A549 (cell line): ENCODE data around the gene TEKTIP1. TPM values are rescaled to one million over a fixed set of nuclear protein-coding genes. Genes with fewer than 3 reads are reported as not detected.
A peak's percentile ranks its signal among the peaks of the same experiment; 100 is the strongest.

Experiments used
- ATAC-seq, 2 experiments: fragments of 200-7000 bp in 1 of 2; fragments of >200 bp in 1 of 2; cut with Nextera tagmentation in 1 of 2; cut with Tn5 transposase in 1 of 2; 3 replicates each; pipeline versions ENCODE4 v1.8.0 to v1.9.1; 2018 to 2020; ENCODE audit warnings: mild to moderate bottlenecking in 1 of 2, moderate library complexity in 1 of 2
- CTCF ChIA-PET: fragments of 300-600 bp; sonication (Branson Sonifier 250); formaldehyde crosslinking; extraction: SDS; loops from one replicate; lab custom pipeline; 2021; ENCODE audit warnings: antibody characterized with exemption, inconsistent platforms; lab: Yijun Ruan, JAX
- POLR2A ChIA-PET: fragments of 350-600 bp; formaldehyde crosslinking; extraction: SDS; loops from one replicate; lab custom pipeline; 2021; ENCODE audit warnings: antibody characterized with exemption, inconsistent platforms; lab: Yijun Ruan, JAX
- DNase-seq, 2 experiments: peaks; one replicate each; pipeline versions ENCODE4 v3.0.0 to v3.0.0-alpha.2; 2011 to 2016; ENCODE audit warnings: low read depth in 1 of 2, low spot score in 1 of 2
- FAIRE-seq: peaks from 2 replicates; lab custom pipeline; 2011; peaks lifted over from hg19 to GRCh38; lab: Jason Lieb, UNC
- H3K27ac ChIP-seq, 2 experiments: fragments of >200 bp; sonication (Bioruptor Twin); formaldehyde crosslinking; 3 replicates each; pipeline ENCODE4 v1.5.1; 2016 to 2017
- H3K4me1 ChIP-seq: fragments of >200 bp; sonication (Bioruptor Twin); formaldehyde crosslinking; 3 replicates; pipeline ENCODE4 v1.6.1; 2016
- H3K4me2 ChIP-seq: fragments of >200 bp; sonication (Bioruptor Twin); formaldehyde crosslinking; 3 replicates; pipeline ENCODE4 v1.6.1; 2016
- H3K4me3 ChIP-seq: fragments of >200 bp; sonication (Bioruptor Twin); formaldehyde crosslinking; 3 replicates; pipeline ENCODE4 v1.5.1; 2016
- H3K9me3 ChIP-seq: fragments of >200 bp; sonication (Bioruptor Twin); formaldehyde crosslinking; 3 replicates; pipeline ENCODE4 v1.6.1; 2016
- CBX2 ChIP-seq: fragments of 200-600 bp; sonication (generic); IDR thresholded peaks from 2 replicates; pipeline ENCODE4 v1.6.1; 2016; ENCODE audit warnings: low read depth, mild to moderate bottlenecking, borderline replicate concordance
- CEBPB ChIP-seq, 2 experiments: fragments of >200 bp in 1 of 2; sonication (Bioruptor Twin) in 1 of 2; formaldehyde crosslinking in 1 of 2; IDR thresholded peaks; 2 replicates each; pipeline ENCODE4 v1.6.1; 2012 to 2016
- CHD2 ChIP-seq: fragments of 150-350 bp; IDR thresholded peaks from 2 replicates; pipeline ENCODE4 v1.6.1; 2014; ENCODE audit warnings: low read length; ENCODE audit not compliant: partially characterized antibody
- CHD4 ChIP-seq: fragments of 200-600 bp; sonication (generic); IDR thresholded peaks from 2 replicates; pipeline ENCODE4 v1.6.1; 2016; ENCODE audit warnings: antibody characterized with exemption, mild to moderate bottlenecking, borderline replicate concordance
- ELK1 ChIP-seq: fragments of 150-350 bp; IDR thresholded peaks from 2 replicates; pipeline ENCODE4 v1.6.1; 2014; ENCODE audit warnings: low read depth, mild to moderate bottlenecking, low read length
- ESRRA ChIP-seq: fragments of 150-350 bp; IDR thresholded peaks from 2 replicates; pipeline ENCODE4 v1.6.1; 2014; ENCODE audit warnings: mild to moderate bottlenecking, low read length, borderline replicate concordance
- FOSB ChIP-seq: fragments of 250-450 bp; sonication (Bioruptor Pico); IDR thresholded peaks from 2 replicates; pipeline ENCODE4 v1.5.0; 2020; ENCODE audit warnings: mild to moderate bottlenecking, moderate library complexity
- FOSL2 ChIP-seq, 2 experiments: fragments of 450-650 bp in 1 of 2; fragments of >200 bp in 1 of 2; sonication (Bioruptor Twin) in 1 of 2; formaldehyde crosslinking; IDR thresholded peaks; 2 replicates each; pipeline versions ENCODE4 v1.5.0 to v1.6.1; 2016 to 2020; ENCODE audit warnings: mild to moderate bottlenecking in 1 of 2, moderate library complexity in 1 of 2
- GATA3 ChIP-seq: IDR thresholded peaks from 2 replicates; pipeline ENCODE4 v1.6.1; 2012; ENCODE audit warnings: borderline replicate concordance
- HOXA7 ChIP-seq: fragments of 250-450 bp; sonication (Bioruptor Pico); IDR thresholded peaks from 2 replicates; pipeline ENCODE4 v1.5.0; 2020; ENCODE audit warnings: mild to moderate bottlenecking, moderate library complexity
- HOXB5 ChIP-seq: fragments of 250-450 bp; sonication (Bioruptor Pico); IDR thresholded peaks from 2 replicates; pipeline ENCODE4 v1.5.0; 2020; ENCODE audit warnings: mild to moderate bottlenecking, moderate library complexity
- JUN ChIP-seq, 2 experiments: fragments of >200 bp; sonication (Bioruptor Twin); formaldehyde crosslinking; IDR thresholded peaks; 2 replicates in 1 of 2; 3 replicates in 1 of 2; pipeline ENCODE4 v1.6.1; 2016 to 2017
- MAFK ChIP-seq: fragments of 450-650 bp; IDR thresholded peaks from 2 replicates; pipeline ENCODE4 v1.6.1; 2014; ENCODE audit not compliant: partially characterized antibody
- NFE2L2 ChIP-seq: fragments of 150-350 bp; conservative IDR thresholded peaks from 2 replicates; pipeline ENCODE4 v1.6.1; 2014; ENCODE audit warnings: low read length
- NR3C1 ChIP-seq: fragments of >200 bp; sonication (Bioruptor Twin); formaldehyde crosslinking; IDR thresholded peaks from 3 replicates; pipeline ENCODE4 v1.6.1; 2017
- PHF8 ChIP-seq: fragments of 200-600 bp; sonication (generic); IDR thresholded peaks from 2 replicates; pipeline ENCODE4 v1.6.1; 2016; ENCODE audit warnings: low read depth, mild to moderate bottlenecking, antibody characterized with exemption, moderate library complexity, borderline replicate concordance
- RAD21 ChIP-seq, 2 experiments: fragments of >200 bp in 1 of 2; sonication (Bioruptor Twin) in 1 of 2; formaldehyde crosslinking in 1 of 2; IDR thresholded peaks in 1 of 2; conservative IDR thresholded peaks in 1 of 2; 2 replicates in 1 of 2; 3 replicates in 1 of 2; pipeline ENCODE4 v1.6.1; 2012 to 2018; ENCODE audit warnings: inconsistent platforms in 1 of 2
- RNF2 ChIP-seq: fragments of 200-600 bp; sonication (generic); IDR thresholded peaks from 2 replicates; pipeline ENCODE4 v1.6.1; 2016; ENCODE audit warnings: low read depth, mild to moderate bottlenecking, antibody characterized with exemption, moderate library complexity, borderline replicate concordance
- TFCP2L1 ChIP-seq: fragments of 250-450 bp; sonication (Bioruptor Pico); IDR thresholded peaks from 2 replicates; pipeline ENCODE4 v1.5.0; 2021; ENCODE audit warnings: mild to moderate bottlenecking
- TP53 ChIP-seq: fragments of 250-450 bp; sonication (Bioruptor Pico); IDR thresholded peaks from 2 replicates; pipeline ENCODE4 v1.5.0; 2021; ENCODE audit warnings: mild to moderate bottlenecking, moderate library complexity
- WGBS: methylation state at CpG from one replicate; pipeline ENCODE4 v1.1.6; 2017; ENCODE audit errors: missing lambda C conversion rate; 5-methylcytosine and 5-hydroxymethylcytosine counted together
- polyA plus RNA-seq, 4 experiments: library from polyadenylated mRNA; depleted of rRNA in 3 of 4; stranded (reverse); fragments of >200 nt; fragmentation: RNase III in 1 of 4; extraction: RNeasy Plus Mini Kit Qiagen cat#74134 plus additional on column Dnase treatment in 1 of 4; gene quantifications; 2 replicates in 3 of 4; 3 replicates in 1 of 4; pipeline ENCODE4 v1.2.3, GENCODE V29; 2011 to 2017
- TF ChIP-seq, protein P1 (sequence below): fragments of 250-450 bp; sonication (Bioruptor Pico); IDR thresholded peaks from 2 replicates; pipeline ENCODE4 v1.5.0; 2021; ENCODE audit warnings: mild to moderate bottlenecking, moderate library complexity, borderline replicate concordance

TEKTIP1 gene
- polyA plus RNA-seq, 2 of the 4 experiments (the other 2 are of a cell fraction): not detected

- ATAC-seq: no peak
- Histone ChIP-seq H3K4me1 (peaks cover 21% of the 10 kb centered on the region), H3K9me3 (no peaks in the 10 kb centered on the region), H3K4me2 (no peak overlapping the region), H3K27ac (no peak overlapping the region), H3K4me3 (no peak overlapping the region)
- ChIA-PET POLR2A (no interaction called here), CTCF (interaction anchor here (1.2 to 2.9 kb wide), 4 partner anchors 9 to 172 kb away, joined by 3 to 13 read pairs (median 4); no protein-coding TSS in a partner anchor)
- 78% methylated on average over 13 of the region's 13 CpGs for WGBS
- TF ChIP-seq NR3C1 (no peak), RNF2 (no peak), ELK1 (no peak), FOSB (CRISPR knock-in tag) (no peak), JUN (IDR thresholded peaks at IDR 0.05) (no peak), CHD4 (no peak), MAFK (no peak), TFCP2L1 (CRISPR knock-in tag) (no peak), TP53 (CRISPR knock-in tag) (no peak), NFE2L2 (no peak), RAD21 (conservative IDR thresholded peaks at IDR 0.05 in 1 of 2, IDR thresholded peaks at IDR 0.05 in 1 of 2) (no peak), ESRRA (no peak), CBX2 (no peak), PHF8 (no peak), HOXB5 (CRISPR knock-in tag) (no peak), CHD2 (no peak)
- no peak for DNase-seq
- no peak for FAIRE-seq
Observed at GRCh38 chr19:3503036-3503572, 35.9 kb upstream of the TEKTIP1 start.

DNA sequence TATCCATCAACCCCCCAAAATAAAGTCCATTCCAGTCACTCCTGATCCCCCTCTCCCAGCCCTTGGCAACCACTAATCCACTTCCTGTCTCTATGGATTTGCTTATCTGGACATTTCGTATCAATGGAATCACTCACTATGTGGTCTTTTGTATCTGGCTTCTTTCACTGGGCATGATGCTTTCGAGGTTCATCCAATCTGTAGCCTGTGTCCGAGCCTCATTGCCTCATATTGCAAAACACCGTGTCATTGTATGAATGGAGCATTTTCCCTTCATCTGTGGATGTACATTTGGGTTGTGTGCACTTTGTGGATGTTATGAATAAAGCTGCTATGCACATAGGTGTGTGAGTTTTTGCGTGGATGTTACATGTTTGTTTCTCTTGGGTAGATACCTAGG lies 34.2 kb upstream of the TEKTIP1 start:
- peak overlapping the region; percentile 92 for H3K4me2 ChIP-seq
- TF ChIP-seq FOSL2 (IDR thresholded peaks at IDR 0.05) (no peak), FOSL2 (CRISPR knock-in tag; IDR thresholded peaks at IDR 0.05) (no peak), CEBPB (IDR thresholded peaks at IDR 0.05) (0 out of 4 replicates have a peak, but pooled peaks of 1 of the 2 experiments have one; percentile 22), GATA3 (no peak), HOXA7 (CRISPR knock-in tag) (no peak), NFE2L2 (no peak)
- TF ChIP-seq, protein P1, sequence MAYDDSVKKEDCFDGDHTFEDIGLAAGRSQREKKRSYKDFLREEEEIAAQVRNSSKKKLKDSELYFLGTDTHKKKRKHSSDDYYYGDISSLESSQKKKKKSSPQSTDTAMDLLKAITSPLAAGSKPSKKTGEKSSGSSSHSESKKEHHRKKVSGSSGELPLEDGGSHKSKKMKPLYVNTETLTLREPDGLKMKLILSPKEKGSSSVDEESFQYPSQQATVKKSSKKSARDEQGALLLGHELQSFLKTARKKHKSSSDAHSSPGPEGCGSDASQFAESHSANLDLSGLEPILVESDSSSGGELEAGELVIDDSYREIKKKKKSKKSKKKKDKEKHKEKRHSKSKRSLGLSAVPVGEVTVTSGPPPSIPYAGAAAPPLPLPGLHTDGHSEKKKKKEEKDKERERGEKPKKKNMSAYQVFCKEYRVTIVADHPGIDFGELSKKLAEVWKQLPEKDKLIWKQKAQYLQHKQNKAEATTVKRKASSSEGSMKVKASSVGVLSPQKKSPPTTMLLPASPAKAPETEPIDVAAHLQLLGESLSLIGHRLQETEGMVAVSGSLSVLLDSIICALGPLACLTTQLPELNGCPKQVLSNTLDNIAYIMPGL (CRISPR knock-in tag): no peak
- TF ChIP-seq, all 56 proteins: peak for 1
- ChIA-PET CTCF (no interaction called here), POLR2A (no interaction called here)
- Histone ChIP-seq H3K27ac (peak overlapping the region; percentile 93 to 99), H3K4me1 (peaks cover 27% of the 10 kb centered on the region), H3K4me3 (no peak overlapping the region), H3K9me3 (no peaks in the 10 kb centered on the region)
- ATAC-seq: no peak
- DNase-seq: no peak
- 98% methylated on average over 5 of the region's 5 CpGs for WGBS
- FAIRE-seq: no peak
